CD4-positive, alpha-beta T cell (primary cell): ENCODE measurements around the gene UBL4A. TPM values are rescaled to one million over a fixed set of nuclear protein-coding genes. Genes with fewer than 3 reads are reported as not detected.

Experiments used
- ATAC-seq: fragments of 200-7000 bp; cut with Tn5 transposase; one replicate; pipeline ENCODE4 v1.10.0; 2022; ENCODE audit warnings: mild to moderate bottlenecking; ENCODE audit not compliant: poor library complexity
- CTCF ChIA-PET: fragments of 350-600 bp; sonication (Branson Sonifier 250); formaldehyde crosslinking; loops from one replicate; lab custom pipeline; 2021; ENCODE audit warnings: antibody characterized with exemption, inconsistent platforms; lab: Charles Lee
- POLR2A ChIA-PET: fragments of 350-600 bp; sonication (Branson Sonifier 250); formaldehyde crosslinking; loops from one replicate; lab custom pipeline; 2021; ENCODE audit warnings: antibody characterized with exemption, inconsistent platforms; lab: Charles Lee
- DNase-seq, 14 experiments: peaks; one replicate each; pipeline ENCODE4 v3.0.0-alpha.2; 2013 to 2020; ENCODE audit warnings: mixed read lengths in 2 of 14
- H3K27ac ChIP-seq, 2 donors: one replicate each; pipeline versions ENCODE4 v1.5.1 to v1.7.0; 2013; ENCODE audit warnings: low read length in 2 of 2, low read depth in 1 of 2, mild to moderate bottlenecking in 1 of 2
- H3K27me3 ChIP-seq, 2 experiments: 1 replicate in 1 of 2; 2 replicates in 1 of 2; pipeline versions ENCODE4 v1.6.1 to v1.7.0; 2013; ENCODE audit warnings: low read length in 2 of 2, control low read depth in 1 of 2, mild to moderate bottlenecking in 1 of 2, moderate library complexity in 1 of 2; ENCODE audit not compliant: insufficient read depth in 2 of 2, control insufficient read depth in 1 of 2
- H3K36me3 ChIP-seq: one replicate; pipeline ENCODE4 v1.6.1; 2013; ENCODE audit warnings: low read length, control low read depth; ENCODE audit not compliant: insufficient read depth
- H3K4me1 ChIP-seq: one replicate; pipeline ENCODE4 v1.6.1; 2013; ENCODE audit warnings: low read length, control low read depth; ENCODE audit not compliant: insufficient read depth
- H3K4me3 ChIP-seq: one replicate; pipeline ENCODE4 v1.5.1; 2013; ENCODE audit warnings: mild to moderate bottlenecking, low read length, moderate library complexity
- H3K9me3 ChIP-seq, 2 experiments: 1 replicate in 1 of 2; 2 replicates in 1 of 2; pipeline versions ENCODE4 v1.6.1 to v1.7.0; 2013; ENCODE audit warnings: low read length in 2 of 2, mild to moderate bottlenecking in 2 of 2, control low read depth in 1 of 2, moderate library complexity in 1 of 2; ENCODE audit not compliant: control insufficient read depth in 1 of 2, insufficient read depth in 1 of 2
- H3K27ac Mint-ChIP-seq: one replicate; pipeline ENCODE4 v1.8.0; 2020; ENCODE audit warnings: mixed read lengths
- H3K27me3 Mint-ChIP-seq: one replicate; pipeline ENCODE4 v1.8.0; 2021; ENCODE audit warnings: mixed read lengths
- H3K36me3 Mint-ChIP-seq: one replicate; pipeline ENCODE4 v1.8.0; 2021; ENCODE audit warnings: low read depth, mixed read lengths
- H3K4me1 Mint-ChIP-seq: one replicate; pipeline ENCODE4 v1.8.0; 2021; ENCODE audit warnings: low read depth, mixed read lengths
- H3K4me3 Mint-ChIP-seq: one replicate; pipeline ENCODE4 v1.8.0; 2020; ENCODE audit warnings: mild to moderate bottlenecking, mixed read lengths
- H3K9me3 Mint-ChIP-seq: one replicate; pipeline ENCODE4 v1.8.0; 2020; ENCODE audit warnings: mixed read lengths
- CTCF ChIP-seq: fragments of 200-600 bp; IDR thresholded peaks from one replicate; pipeline ENCODE4 v1.8.0; 2022; ENCODE audit warnings: antibody characterized with exemption, mild to moderate bottlenecking
- intact Hi-C, 2 experiments: fragments of 100-400 bp; cut with DNase I in 1 of 2; cut with micrococcal nuclease in 1 of 2; formaldehyde crosslinking; loops; one replicate each; pipeline versions ENCODE4 v1.15.1 to v1.9.0; 2023 to 2025; cut with DNase I, micrococcal nuclease
- total RNA-seq, 174 experiments: library from RNA in 2 of 174; stranded (reverse) in 2 of 174; gene quantifications; one replicate each; pipeline ENCODE4 v1.2.3 and lab custom pipeline; 2021 to 2026

Gene UBL4A
- total RNA-seq, 2 experiments from 2014 or later = 6.6 to 8.9 TPM

GRCh38 chrX:154494715-154495114, 8.3 kb upstream of the UBL4A start:
- TF ChIP-seq CTCF = no peak
- POLR2A ChIA-PET = no interaction called here
- H3K27me3 Mint-ChIP-seq = no peaks in the 10 kb centered on the region
- peaks cover 6% of the 10 kb centered on the region for H3K4me1 Mint-ChIP-seq
- Histone ChIP-seq H3K36me3 (no peaks in the 10 kb centered on the region), H3K4me3 (no peak overlapping the region), H3K9me3 (no peaks in the 10 kb centered on the region), H3K27me3 (no peaks in the 10 kb centered on the region), H3K27ac (no peak overlapping the region), H3K4me1 (peaks cover 10% of the 10 kb centered on the region)
- no peak overlapping the region for H3K4me3 Mint-ChIP-seq
- CTCF ChIA-PET = no interaction called here
- ATAC-seq = no peak
- H3K9me3 Mint-ChIP-seq = no peaks in the 10 kb centered on the region
- no peak for DNase-seq
- intact Hi-C loops = no loop called here
- no peak overlapping the region for H3K27ac Mint-ChIP-seq
- peaks cover 6% of the 10 kb centered on the region for H3K36me3 Mint-ChIP-seq

- Histone ChIP-seq H3K27me3 (no peaks in the 10 kb centered on the region), H3K36me3 (no peaks in the 10 kb centered on the region), H3K9me3 (no peaks in the 10 kb centered on the region), H3K27ac (peak within 1 kb of the TSS; percentile 53 to 88), H3K4me1 (peaks cover 38% of the 10 kb centered on the region), H3K4me3 (peak within 1 kb of the TSS; percentile 72)
- TF ChIP-seq CTCF = no peak
- H3K27me3 Mint-ChIP-seq = no peaks in the 10 kb centered on the region
- peaks cover 6% of the 10 kb centered on the region for H3K36me3 Mint-ChIP-seq
- peak within 1 kb of the TSS; percentile 95 for H3K27ac Mint-ChIP-seq
- H3K9me3 Mint-ChIP-seq = no peaks in the 10 kb centered on the region
- peaks cover 11% of the 10 kb centered on the region for H3K4me1 Mint-ChIP-seq
- H3K4me3 Mint-ChIP-seq = peak within 1 kb of the TSS; percentile 91
- peak; percentile 68 to 95 (median 84) for DNase-seq
- intact Hi-C loops = loop anchor here in 1 of 2 experiments (1.0 kb wide), 1 partner anchor 32 kb away; the partner anchor contains the start of gene PLXNA3
- ATAC-seq = peak; percentile 78
- ChIA-PET CTCF (interaction anchor here (0.7 to 1.2 kb wide), 4 partner anchors 12 to 117 kb away, joined by 3 to 9 read pairs (median 3); partner anchors contain the start of genes LAGE3 and RPL10), POLR2A (interaction anchor here (0.6 to 3.4 kb wide), 13 partner anchors 20 to 564 kb away, joined by 3 to 35 read pairs (median 5); partner anchors contain the start of genes ATP6AP1, FAM3A, HCFC1 and RPL10)
Measured at GRCh38 chrX:154490414-154491083, 4.1 kb upstream of the UBL4A start, which contains the start of gene SLC10A3. SLC10A3 (minus strand) TSS chrX:154490629; CDS start chrX:154488940, 1,689 bp downstream.

- Histone ChIP-seq H3K4me3 (peak overlapping the region; percentile 67), H3K27ac (peak overlapping the region; percentile 53 to 70), H3K9me3 (no peaks in the 10 kb centered on the region), H3K36me3 (peaks cover 4% of the 10 kb centered on the region), H3K27me3 (no peaks in the 10 kb centered on the region), H3K4me1 (peaks cover 44% of the 10 kb centered on the region)
- peak overlapping the region; percentile 92 for H3K27ac Mint-ChIP-seq
- intact Hi-C loops = loop anchor here in 1 of 2 experiments (1.0 kb wide), 1 partner anchor 32 kb away; the partner anchor contains the start of gene PLXNA3
- H3K4me3 Mint-ChIP-seq = peak overlapping the region; percentile 84
- ATAC-seq = peak; percentile 5
- ChIA-PET CTCF (interaction anchor here (0.7 to 1.2 kb wide), 4 partner anchors 11 to 116 kb away, joined by 3 to 9 read pairs (median 3); partner anchors contain the start of genes LAGE3 and RPL10), POLR2A (interaction anchor here (0.6 to 3.4 kb wide), 13 partner anchors 20 to 563 kb away, joined by 3 to 35 read pairs (median 5); partner anchors contain the start of genes ATP6AP1, FAM3A, HCFC1 and PLXNA3)
- H3K36me3 Mint-ChIP-seq = peaks cover 6% of the 10 kb centered on the region
- no peak for TF ChIP-seq CTCF
- H3K27me3 Mint-ChIP-seq = no peaks in the 10 kb centered on the region
- no peaks in the 10 kb centered on the region for H3K9me3 Mint-ChIP-seq
- peak in 5 of 14 experiments; percentile 10 to 56 (median 39) for DNase-seq
- peaks cover 11% of the 10 kb centered on the region for H3K4me1 Mint-ChIP-seq
Measured at GRCh38 chrX:154490021-154490413, 3.6 kb upstream of the UBL4A start.
